Fibroblast of lung (primary cell): ENCODE measurements around the gene ESRRA.

ENCODE experiments used
- CTCF ChIP-seq, 2 donors: IDR thresholded peaks in 1 of 2; conservative IDR thresholded peaks in 1 of 2; 1 replicate in 1 of 2; 2 replicates in 1 of 2; pipeline ENCODE4 v1.5.1; 2011 to 2012; ENCODE audit warnings: low read length in 2 of 2, control low read depth in 1 of 2, inconsistent platforms in 1 of 2, low read depth in 1 of 2, mild to moderate bottlenecking in 1 of 2
- EZH2 ChIP-seq: IDR thresholded peaks from 2 replicates; pipeline ENCODE4 v1.5.1; 2012; ENCODE audit warnings: low read length, control low read depth, mild to moderate bottlenecking; ENCODE audit errors: missing control alignments

GRCh38 chr11:64355078-64355940 lies 50.0 kb downstream of the ESRRA start:
- TF ChIP-seq CTCF (conservative IDR thresholded peaks at IDR 0.05 in 1 of 2, IDR thresholded peaks at IDR 0.05 in 1 of 2; ENCODE audit: low read depth in 1 of 2, low read length in 2 of 2), result peak; percentile 78 to 79
- no peak for TF ChIP-seq EZH2
